ENCODE data around the gene MS4A2.
"Not testable (repeated sequence)": the region's sequence is repeated elsewhere in the genome, so short reads cannot be mapped to it uniquely, and the experiment has no call there.

GRCh38 chr11:60108631-60109030 lies 20.2 kb downstream of the MS4A2 start:
- TF ChIP-seq CTCF (conservative IDR thresholded peaks at IDR 0.05 in 1 of 2, IDR thresholded peaks at IDR 0.05 in 1 of 2; ENCODE audit: extremely low read depth in 1 of 2, insufficient read depth in 1 of 2, low read depth in 1 of 2, low read length in 2 of 2); EZH2 (IDR thresholded peaks at IDR 0.05; ENCODE audit: borderline replicate concordance, low read length): not testable (repeated sequence)
